GM12892 (cell line): ENCODE results near the gene ZNF112.

Experiments used
- POLR2A ChIP-seq: IDR thresholded peaks from 2 replicates; pipeline ENCODE4 v1.6.1; 2011; ENCODE audit warnings: low read depth, low read length, control low read depth
- POLR2AphosphoS5 ChIP-seq: IDR thresholded peaks from 2 replicates; pipeline ENCODE4 v1.6.1; 2011; ENCODE audit warnings: low read depth, low read length, control low read depth
- TAF1 ChIP-seq: IDR thresholded peaks from 2 replicates; pipeline ENCODE4 v1.6.1; 2011; ENCODE audit warnings: low read depth, mild to moderate bottlenecking, control low read depth, low read length, borderline replicate concordance

DNA sequence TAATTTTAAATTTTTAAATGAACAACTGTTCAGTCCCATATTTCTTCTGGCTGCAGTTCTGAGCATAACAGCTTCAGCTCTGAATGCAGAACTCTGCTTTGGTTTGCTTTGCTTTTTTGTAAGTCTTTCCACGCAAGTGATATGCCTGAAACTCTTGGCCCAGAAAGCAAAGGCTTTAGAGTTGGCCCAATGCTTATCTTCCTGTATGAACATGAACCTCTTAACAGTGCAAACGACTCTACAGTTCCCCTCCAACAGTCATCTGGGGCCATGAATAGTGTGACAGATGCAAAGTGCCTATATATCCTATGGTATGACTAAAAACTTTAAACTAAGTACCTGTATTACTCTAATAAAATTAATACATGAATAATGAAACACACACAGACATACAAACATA is 14.7 kb downstream of the ZNF112 start:
- TF ChIP-seq POLR2A (no peak), POLR2AphosphoS5 (no peak), TAF1 (no peak)
